Heart left ventricle (tissue), 16 donors: ENCODE results near the gene RHBDF2. TPM values are rescaled to one million over a fixed set of nuclear protein-coding genes. Genes with fewer than 3 reads are reported as not detected.

ENCODE experiments used
- ATAC-seq, 4 donors: fragments of 200-7000 bp; cut with Tn5 transposase; one replicate each; pipeline ENCODE4 v1.9.1; 2020 to 2022; ENCODE audit warnings: moderate library complexity in 4 of 4, mild to moderate bottlenecking in 3 of 4, moderate number of reproducible peaks in 1 of 4
- DNase-seq, 5 donors: peaks; one replicate each; pipeline ENCODE4 v3.0.0-alpha.2; 2020
- H3K27ac ChIP-seq, 12 donors: fragments of 200-600 bp; sonication (generic) in 4 of 12; one replicate each; pipeline versions ENCODE4 v1.5.0 to v1.8.0; 2016 to 2022; ENCODE audit warnings: mild to moderate bottlenecking in 2 of 12
- H3K27me3 ChIP-seq, 9 donors: fragments of 200-600 bp; sonication (generic) in 2 of 9; one replicate each; pipeline versions ENCODE4 v1.5.1 to v1.8.0; 2016 to 2022; ENCODE audit warnings: mild to moderate bottlenecking in 3 of 9
- H3K36me3 ChIP-seq, 9 donors: fragments of 200-600 bp; sonication (generic) in 2 of 9; one replicate each; pipeline versions ENCODE4 v1.5.0 to v1.8.0; 2018 to 2022; ENCODE audit warnings: mild to moderate bottlenecking in 2 of 9
- H3K4me1 ChIP-seq, 12 donors: fragments of 200-600 bp; sonication (generic) in 4 of 12; one replicate each; pipeline versions ENCODE4 v1.5.0 to v1.8.0; 2016 to 2022; ENCODE audit warnings: mild to moderate bottlenecking in 3 of 12
- H3K4me3 ChIP-seq, 12 donors: fragments of 200-600 bp; sonication (generic) in 4 of 12; one replicate each; pipeline versions ENCODE4 v1.5.0 to v1.8.0; 2017 to 2022; ENCODE audit warnings: mild to moderate bottlenecking in 9 of 12, moderate library complexity in 4 of 12
- H3K9me3 ChIP-seq, 12 donors: fragments of 200-600 bp; sonication (generic) in 4 of 12; one replicate each; pipeline versions ENCODE4 v1.5.0 to v1.8.0; 2016 to 2022; ENCODE audit warnings: mild to moderate bottlenecking in 1 of 12
- CTCF ChIP-seq, 12 donors: fragments of 200-600 bp; sonication (generic) in 4 of 12; IDR thresholded peaks; one replicate each; pipeline versions ENCODE4 v1.5.0 to v1.8.0; 2018 to 2022; ENCODE audit warnings: antibody characterized with exemption in 12 of 12, mild to moderate bottlenecking in 5 of 12
- POLR2A ChIP-seq, 2 donors: fragments of 450-650 bp; IDR thresholded peaks; one replicate each; pipeline ENCODE4 v1.6.1; 2017; ENCODE audit warnings: antibody characterized with exemption in 2 of 2, mild to moderate bottlenecking in 2 of 2, moderate library complexity in 2 of 2
- WGBS, 4 donors: extraction: QIAGEN DNeasy Blood & Tissue Kit in 2 of 4; methylation state at CpG; one replicate each; pipeline versions ENCODE4 v1.1.5 to v1.1.7; 2013 to 2018; 5-methylcytosine and 5-hydroxymethylcytosine counted together
- intact Hi-C, 10 donors: fragments of 100-400 bp; cut with DNase I; formaldehyde crosslinking; loops; one replicate each; pipeline versions ENCODE4 v1.11.1 to v1.14.2; 2022
- polyA plus RNA-seq, 2 donors: library from polyadenylated mRNA; stranded (reverse); fragments of 200-250 nt; gene quantifications; one replicate each; pipeline ENCODE4 v1.2.3, GENCODE V29; 2013
- total RNA-seq, 9 donors: library from RNA; depleted of rRNA in 2 of 9; stranded (reverse); fragments of >200 nt in 2 of 9; fragmentation: NEBNext Ultra II Directional in 3 of 9; extraction: Animal tissue kit (Norgen Biotek cat#: 25700) in 3 of 9; gene quantifications; one replicate each; pipeline versions ENCODE4 v1.1.0 to v1.2.4, GENCODE V29; 2016 to 2023
- donor health status: ischemic (EF 13 %, LVEDD 7.1; RV severe dilation, severe dysfunction).
- donor health status: healthy with polysubstance abuse.
- donor health status: DM: no; HTN: yes; CAD: no.
- donor health status: DM: no; HTN: no; CAD: no.
- donor health status: ischemic (EF 25% LVEDD 6.9; RV normal size, moderate dysfunction).
- donor health status: ischemic (EF 25% LVEDD 5.7; RV mildly dilated, moderate dysfunction).
- donor health status: healthy.
- donor health status: DM: yes; HTN: yes; CAD: no.
- donor health status: ischemic (EF 35%, LVEDD 5.7; RV mildly dilated, moderate dysfunction).
- donor health status: nonischemic (EF 11% LVEDD 7.7; RV severe dilation, severe dysfunction).
- donor health status: DM: yes; HTN: yes; CAD: no.
- donor health status: PGD.
- donor health status: ischemic (EF 29% LVEDD 5.4; RV normal size, mild dysfunction).
- donor health status: nonischemic (EF 23%, LVEDD 6.1; RV moderate dilation, normal function).

The RHBDF2 gene
- total and polyA plus RNA-seq, 11 donors: 6.3 to 49.4 (median 14.1) TPM

- DNase-seq (peak in 1 of 5 donors; percentile 14), ATAC-seq (no peak)
- no peak overlapping the region for H3K4me3 ChIP-seq
- H3K27me3 ChIP-seq: no peaks in the 10 kb centered on the region
- H3K36me3 ChIP-seq: no peaks in the 10 kb centered on the region
- TF ChIP-seq CTCF (IDR thresholded peaks at IDR 0.05) (no peak), POLR2A (IDR thresholded peaks at IDR 0.05) (no peak)
- WGBS, 4 donors: 60 to 70% (median 64%) methylated on average over 8 to 9 of the region's 9 CpGs
- H3K27ac ChIP-seq: peak overlapping the region in 2 of 12 donors; percentile 15 to 18
- intact Hi-C loops: loop anchor here in 2 of 10 donors (5.0 kb wide), 2 partner anchors 81 to 86 kb away; partner anchors contain the start of gene AANAT (in 1 of the 2)
- H3K4me1 ChIP-seq: peaks cover 10 to 50% (median 39%) of the 10 kb centered on the region in 12 donors
- no peaks in the 10 kb centered on the region for H3K9me3 ChIP-seq
Observed at GRCh38 chr17:76548378-76549214, 47.4 kb upstream of the RHBDF2 start.

GRCh38 chr17:76547642-76548202, 46.5 kb upstream of the RHBDF2 start:
- intact Hi-C loops: loop anchor here in 9 of 10 donors (1.0 to 5.0 kb wide), 4 partner anchors 24 to 85 kb away; partner anchors contain the start of gene AANAT (in 1 of the 9)
- TF ChIP-seq POLR2A (IDR thresholded peaks at IDR 0.05) (no peak), CTCF (IDR thresholded peaks at IDR 0.05) (no peak)
- WGBS, 4 donors: 72 to 89% (median 78%) methylated on average over 2 of the region's 2 CpGs
- H3K4me1 ChIP-seq: peaks cover 10 to 58% (median 46%) of the 10 kb centered on the region in 12 donors
- H3K36me3 ChIP-seq: no peaks in the 10 kb centered on the region
- H3K27ac ChIP-seq: no peak overlapping the region
- no peaks in the 10 kb centered on the region for H3K27me3 ChIP-seq
- no peak for ATAC-seq
- no peaks in the 10 kb centered on the region for H3K9me3 ChIP-seq
- H3K4me3 ChIP-seq: no peak overlapping the region
- DNase-seq: no peak

GRCh38 chr17:76547183-76547641, 46.0 kb upstream of the RHBDF2 start:
- TF ChIP-seq CTCF (IDR thresholded peaks at IDR 0.05) (peak; percentile 58 to 81 (median 75)), POLR2A (IDR thresholded peaks at IDR 0.05) (no peak)
- intact Hi-C loops: loop anchor here in 9 of 10 donors (1.0 to 5.0 kb wide), 4 partner anchors 24 to 85 kb away; partner anchors contain the start of gene AANAT (in 1 of the 9)
- peak overlapping the region in 11 of 12 donors; percentile 0 to 84 (median 24) for H3K27ac ChIP-seq

More at GRCh38 chr17:76547183-76547641, 46.0 kb upstream of the RHBDF2 start:
- Histone ChIP-seq H3K4me1 (peaks cover 10 to 61% (median 46%) of the 10 kb centered on the region in 12 donors), H3K4me3 (no peak overlapping the region), H3K27me3 (no peaks in the 10 kb centered on the region), H3K36me3 (no peaks in the 10 kb centered on the region), H3K9me3 (no peaks in the 10 kb centered on the region)
- WGBS, 4 donors: 33 to 47% (median 33%) methylated on average over 3 of the region's 3 CpGs
- ATAC-seq (peak; percentile 19 to 67 (median 50)), DNase-seq (peak in 4 of 5 donors; percentile 74 to 77 (median 75))
